ENCODE results near the gene PBRM1.

The PBRM1 gene

DNA sequence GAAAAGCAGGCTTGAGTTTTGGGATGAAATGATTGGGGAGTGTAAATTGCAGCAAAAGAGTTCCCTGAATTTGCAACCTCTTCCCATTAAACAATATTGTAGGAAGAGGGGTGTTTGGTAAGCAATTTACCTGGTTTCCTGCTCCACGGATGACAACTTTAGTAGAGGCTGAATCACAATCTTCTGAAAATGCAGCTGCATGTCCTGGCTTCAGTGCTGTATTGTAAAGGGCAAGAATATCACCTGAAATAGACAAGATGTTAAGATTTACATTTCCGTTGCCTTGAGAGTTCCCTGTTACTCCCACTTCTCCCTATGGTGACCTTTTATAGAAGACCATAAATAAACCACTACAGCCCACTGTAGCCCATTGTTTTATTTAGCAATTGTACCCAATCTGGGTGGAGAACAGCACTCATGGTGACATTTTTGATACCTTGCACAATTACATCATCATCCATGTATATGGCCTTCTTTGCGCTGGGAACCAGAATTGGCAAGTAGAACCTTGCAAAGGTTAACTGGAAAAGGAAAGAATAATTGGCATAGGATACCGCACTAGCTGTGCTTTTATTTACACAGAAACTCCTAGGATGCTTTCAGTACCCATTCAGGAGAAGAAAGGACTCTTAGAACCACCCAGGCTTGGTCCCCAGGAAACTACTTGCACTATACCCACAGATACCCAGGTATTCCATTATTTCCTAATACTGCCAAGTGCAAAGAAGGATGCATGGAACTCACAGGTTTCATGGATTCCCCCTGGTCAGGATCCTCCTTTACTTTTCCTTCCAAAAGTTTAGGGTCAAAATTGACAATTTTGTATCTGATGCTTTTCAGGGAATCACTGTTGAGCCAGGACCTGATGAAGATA, 10.3 kb upstream of the PBRM1 start:
- Histone ChIP-seq H3K9me3 (ENCODE audit: severe bottlenecking) (no peaks in the 10 kb centered on the region), H3K27me3 (ENCODE audit: insufficient read depth, low read depth, severe bottlenecking) (no peaks in the 10 kb centered on the region), H3K36me3 (peaks cover 82% of the 10 kb centered on the region), H3K4me3 (ENCODE audit: low read depth, low read length) (no peak overlapping the region), H3K27ac (no peak overlapping the region)
- TF ChIP-seq, protein P1, sequence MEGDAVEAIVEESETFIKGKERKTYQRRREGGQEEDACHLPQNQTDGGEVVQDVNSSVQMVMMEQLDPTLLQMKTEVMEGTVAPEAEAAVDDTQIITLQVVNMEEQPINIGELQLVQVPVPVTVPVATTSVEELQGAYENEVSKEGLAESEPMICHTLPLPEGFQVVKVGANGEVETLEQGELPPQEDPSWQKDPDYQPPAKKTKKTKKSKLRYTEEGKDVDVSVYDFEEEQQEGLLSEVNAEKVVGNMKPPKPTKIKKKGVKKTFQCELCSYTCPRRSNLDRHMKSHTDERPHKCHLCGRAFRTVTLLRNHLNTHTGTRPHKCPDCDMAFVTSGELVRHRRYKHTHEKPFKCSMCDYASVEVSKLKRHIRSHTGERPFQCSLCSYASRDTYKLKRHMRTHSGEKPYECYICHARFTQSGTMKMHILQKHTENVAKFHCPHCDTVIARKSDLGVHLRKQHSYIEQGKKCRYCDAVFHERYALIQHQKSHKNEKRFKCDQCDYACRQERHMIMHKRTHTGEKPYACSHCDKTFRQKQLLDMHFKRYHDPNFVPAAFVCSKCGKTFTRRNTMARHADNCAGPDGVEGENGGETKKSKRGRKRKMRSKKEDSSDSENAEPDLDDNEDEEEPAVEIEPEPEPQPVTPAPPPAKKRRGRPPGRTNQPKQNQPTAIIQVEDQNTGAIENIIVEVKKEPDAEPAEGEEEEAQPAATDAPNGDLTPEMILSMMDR (IDR thresholded peaks at IDR 0.05; ENCODE audit: low read depth, low read length), result no peak
- DNase-seq, result no peak

DNA sequence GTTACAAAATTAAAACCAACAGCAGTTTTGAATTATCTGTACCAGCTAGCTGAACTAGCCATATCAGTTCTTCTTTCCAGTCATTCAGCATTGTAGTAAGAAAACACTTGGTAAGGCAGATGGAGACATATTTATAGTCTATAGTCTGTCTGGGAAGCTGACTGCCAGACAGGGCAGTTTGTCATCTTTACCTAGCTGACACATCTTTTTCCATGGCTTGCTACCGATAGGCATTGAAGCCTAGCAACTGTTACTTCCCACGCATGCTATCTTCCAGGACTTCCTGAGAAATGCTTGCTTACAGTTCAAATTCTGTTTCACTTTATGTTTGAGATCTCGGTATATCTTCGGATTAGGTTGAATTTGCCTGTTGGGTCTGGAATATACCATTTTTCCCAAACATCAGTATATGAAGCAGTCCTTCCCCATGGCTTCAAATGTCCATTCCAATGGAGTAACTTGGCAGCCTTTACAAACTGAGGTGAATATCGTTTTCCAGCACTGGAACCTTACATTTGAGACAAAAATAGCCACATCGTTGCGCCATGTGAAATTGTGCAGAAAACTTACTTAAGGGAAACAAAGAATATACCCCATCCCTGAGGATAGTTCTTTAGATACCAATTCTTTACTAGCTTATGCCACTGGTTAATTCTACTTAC, 8.9 kb upstream of the PBRM1 start:
- Histone ChIP-seq H3K27ac (no peak overlapping the region), H3K9me3 (ENCODE audit: severe bottlenecking) (no peaks in the 10 kb centered on the region), H3K36me3 (peaks cover 94% of the 10 kb centered on the region), H3K27me3 (ENCODE audit: insufficient read depth, low read depth, severe bottlenecking) (no peaks in the 10 kb centered on the region), H3K4me3 (ENCODE audit: low read depth, low read length) (no peak overlapping the region)
- TF ChIP-seq, protein P1 (IDR thresholded peaks at IDR 0.05; ENCODE audit: low read depth, low read length), result no peak
- no peak for DNase-seq

DNA sequence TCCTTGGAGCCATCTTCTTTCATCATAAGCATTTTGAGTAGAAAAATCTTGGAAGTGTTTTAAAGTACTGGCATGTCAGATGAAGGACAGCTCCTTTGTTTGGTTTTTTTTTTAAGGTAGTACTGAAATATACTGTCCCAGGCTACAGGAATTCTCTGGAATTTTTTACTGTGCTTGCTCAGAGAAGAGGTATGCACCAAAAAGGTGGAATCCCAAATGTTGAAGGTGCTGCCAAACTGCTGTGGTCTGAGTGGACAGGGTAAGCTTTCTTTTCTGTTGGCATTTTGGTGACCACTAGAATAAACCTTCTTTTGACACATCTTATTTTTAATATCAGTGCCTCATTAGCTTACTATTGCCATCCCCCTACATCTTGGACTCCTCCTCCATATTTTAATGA, 7.4 kb upstream of the PBRM1 start:
- H3K4me3 ChIP-seq (ENCODE audit: low read depth, low read length), result no peak overlapping the region
- TF ChIP-seq, protein P1 (IDR thresholded peaks at IDR 0.05; ENCODE audit: low read depth, low read length), result no peak
- no peak overlapping the region for H3K27ac ChIP-seq
- H3K27me3 ChIP-seq (ENCODE audit: insufficient read depth, low read depth, severe bottlenecking), result no peaks in the 10 kb centered on the region
- peaks cover 98% of the 10 kb centered on the region for H3K36me3 ChIP-seq
- no peak for DNase-seq
- H3K9me3 ChIP-seq (ENCODE audit: severe bottlenecking), result no peaks in the 10 kb centered on the region

DNA sequence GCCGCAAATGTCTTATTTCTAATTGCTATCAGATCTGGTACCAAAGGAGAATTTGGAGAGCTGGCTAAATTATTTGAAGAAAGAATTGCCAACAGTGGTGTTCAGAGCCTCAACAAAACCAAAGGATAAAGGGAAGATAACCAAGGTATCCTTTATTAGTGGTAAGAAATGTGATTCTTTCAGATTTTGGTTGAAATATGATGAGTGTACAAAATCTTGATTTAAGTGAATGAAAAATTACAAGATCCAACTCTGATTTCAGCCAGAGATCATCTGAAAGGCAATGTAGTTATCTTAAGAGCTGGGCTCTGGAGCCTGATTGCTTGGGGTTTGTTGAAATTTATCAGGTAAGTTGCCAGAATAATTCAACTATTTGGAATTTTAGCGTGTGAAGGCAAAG, 4.8 kb upstream of the PBRM1 start:
- H3K27ac ChIP-seq, result no peak overlapping the region
- no peaks in the 10 kb centered on the region for H3K9me3 ChIP-seq (ENCODE audit: severe bottlenecking)
- no peak for DNase-seq
- peaks cover 90% of the 10 kb centered on the region for H3K36me3 ChIP-seq
- no peaks in the 10 kb centered on the region for H3K27me3 ChIP-seq (ENCODE audit: insufficient read depth, low read depth, severe bottlenecking)
- no peak overlapping the region for H3K4me3 ChIP-seq (ENCODE audit: low read depth, low read length)
- TF ChIP-seq, protein P1 (IDR thresholded peaks at IDR 0.05; ENCODE audit: low read depth, low read length), result no peak

DNA sequence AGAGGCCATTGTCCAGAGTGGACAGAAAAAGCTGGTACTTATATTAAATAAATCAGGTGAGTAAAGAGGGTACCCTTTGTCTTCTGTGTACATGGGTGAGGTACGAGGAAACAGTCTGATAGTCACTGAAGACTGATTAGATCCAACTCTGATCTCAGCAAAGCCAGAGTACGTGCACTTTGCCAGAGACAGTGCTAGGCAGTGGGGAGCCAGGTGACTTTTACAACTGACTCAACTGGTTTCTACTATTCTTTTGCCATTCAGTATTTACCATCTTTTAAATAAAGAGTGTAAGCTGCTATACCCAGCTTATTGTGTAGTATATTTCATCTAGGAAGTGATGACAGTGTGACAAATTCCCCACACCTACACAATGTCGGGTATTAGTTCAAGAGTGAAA, 3.4 kb upstream of the PBRM1 start:
- H3K27me3 ChIP-seq (ENCODE audit: insufficient read depth, low read depth, severe bottlenecking), result no peaks in the 10 kb centered on the region
- no peak overlapping the region for H3K4me3 ChIP-seq (ENCODE audit: low read depth, low read length)
- no peak overlapping the region for H3K27ac ChIP-seq
- no peaks in the 10 kb centered on the region for H3K9me3 ChIP-seq (ENCODE audit: severe bottlenecking)
- H3K36me3 ChIP-seq, result peaks cover 77% of the 10 kb centered on the region
- DNase-seq, result no peak
- TF ChIP-seq, protein P1 (IDR thresholded peaks at IDR 0.05; ENCODE audit: low read depth, low read length), result no peak
